HG02938 (cell line): ENCODE results near the gene PEX13.

ENCODE experiments used
- ATAC-seq: cut with Tn5 transposase; IDR thresholded peaks from one replicate; pipeline ENCODE4 v1.9.1; 2021; ENCODE audit warnings: mild to moderate bottlenecking, moderate library complexity; ENCODE audit not compliant: unreplicated experiment

Gene PEX13

DNA sequence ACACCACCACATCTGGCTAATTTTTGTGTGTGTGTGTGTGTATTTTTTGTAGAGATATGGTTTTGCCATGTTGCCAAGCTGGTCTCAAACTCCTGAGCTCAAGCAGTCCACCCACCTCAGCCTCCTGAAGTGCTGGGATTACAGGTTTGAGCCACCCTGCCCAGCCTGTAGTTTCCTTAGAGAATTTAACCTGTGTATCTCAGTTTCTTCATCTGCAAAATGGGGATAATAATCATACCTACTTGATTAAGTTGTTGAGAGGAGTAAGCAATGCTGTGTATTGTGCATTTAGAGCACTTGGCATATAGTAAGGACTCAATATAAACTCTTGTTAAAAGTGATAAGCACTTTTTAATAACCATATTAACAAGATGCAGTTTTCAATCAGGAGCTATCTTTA is 41.9 kb downstream of the PEX13 start:
- ATAC-seq, result no peak

DNA sequence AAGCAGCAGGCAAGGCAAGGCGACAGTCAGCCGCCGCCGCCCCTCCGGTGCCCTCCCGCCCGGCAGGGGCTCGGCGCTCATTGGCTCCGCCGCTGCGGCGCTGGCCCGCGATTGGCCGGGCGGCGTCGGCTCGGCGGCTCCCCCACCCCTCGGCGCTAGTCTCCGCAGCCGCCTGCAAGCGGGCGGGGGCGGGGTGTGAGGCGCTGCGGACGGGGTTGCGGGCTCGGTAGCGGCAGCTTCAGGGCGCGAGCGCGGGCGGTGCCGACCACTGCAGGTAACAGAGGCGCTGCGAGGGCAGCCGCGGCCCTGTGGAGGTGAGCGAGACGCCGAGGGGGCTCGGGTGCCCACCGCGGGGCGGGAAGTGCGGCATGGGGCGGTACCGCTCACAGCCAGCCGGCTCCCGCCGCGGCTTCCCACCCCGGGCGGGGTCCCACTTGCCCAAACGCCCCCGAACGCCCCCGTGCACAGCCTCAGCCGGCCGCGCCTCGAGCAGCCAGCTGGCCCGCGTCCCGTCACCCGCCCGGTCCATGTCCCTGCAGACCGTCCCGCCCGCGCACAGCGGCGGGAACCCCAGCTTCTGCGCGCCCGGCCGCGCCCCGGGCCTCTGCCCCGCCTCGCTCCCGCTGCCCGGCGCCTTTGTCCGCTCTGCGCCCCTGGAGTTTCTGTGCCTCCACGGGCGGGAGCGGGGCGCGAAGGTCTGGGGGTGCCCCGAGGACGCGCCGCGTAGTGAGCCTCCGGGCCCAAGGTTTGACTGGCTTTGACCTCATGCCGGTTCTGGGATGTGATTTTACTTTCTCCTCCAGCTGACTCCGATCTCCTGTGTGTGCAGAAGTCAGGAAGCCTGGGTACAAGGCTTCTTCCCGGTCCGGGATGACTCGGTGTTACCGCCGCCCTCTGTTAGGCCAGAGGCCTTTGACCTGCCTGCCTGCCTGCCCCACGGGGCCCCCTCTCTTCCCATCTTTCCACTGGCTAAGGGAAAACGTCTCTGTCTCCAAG is 48.5 kb downstream of the PEX13 start, which contains the start of gene SANBR:
TSS of gene SANBR (plus strand) at position 158 of the 996 bp plus-strand sequence. CDS start 4,480 bp downstream, outside the sequence.
- peak; percentile 91 for ATAC-seq

DNA sequence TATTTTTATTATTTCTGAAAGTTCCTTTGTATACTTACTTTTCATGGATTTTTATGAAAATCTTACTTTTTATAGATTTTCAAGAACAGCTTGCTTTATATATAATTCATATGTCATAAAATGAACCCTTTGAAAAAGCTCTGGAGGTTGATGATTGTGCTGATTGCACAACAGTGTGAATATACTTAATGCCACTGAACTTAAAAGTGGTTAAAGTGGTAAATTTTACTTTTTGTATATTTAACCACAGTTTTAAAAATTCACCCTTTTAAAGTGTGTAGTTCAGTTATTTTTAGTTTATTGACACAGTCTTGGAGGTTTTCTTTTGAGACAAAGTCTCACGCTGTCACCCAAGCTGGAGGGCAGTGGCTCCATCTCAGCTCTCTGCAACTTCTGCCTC is 56.6 kb downstream of the PEX13 start:
- no peak for ATAC-seq

DNA sequence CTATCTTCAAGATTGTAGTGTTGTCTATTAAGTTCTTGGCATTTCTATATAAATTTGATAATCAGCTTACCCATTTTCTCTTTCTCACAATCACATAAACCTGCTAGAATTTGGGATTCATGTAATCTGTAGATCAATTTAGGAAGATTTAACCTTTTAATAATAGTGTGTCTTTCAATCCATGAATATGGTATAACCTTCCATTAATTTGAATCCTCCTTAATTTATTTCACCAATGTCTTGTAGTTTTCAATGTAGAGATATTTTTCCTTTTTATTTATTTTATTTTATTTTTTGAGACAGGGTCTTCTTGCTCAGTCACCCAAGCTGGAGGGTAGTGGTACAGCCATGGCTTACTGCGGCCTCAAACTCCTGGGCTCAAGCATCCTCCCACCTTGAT is 68.4 kb downstream of the PEX13 start:
- ATAC-seq, result no peak

DNA sequence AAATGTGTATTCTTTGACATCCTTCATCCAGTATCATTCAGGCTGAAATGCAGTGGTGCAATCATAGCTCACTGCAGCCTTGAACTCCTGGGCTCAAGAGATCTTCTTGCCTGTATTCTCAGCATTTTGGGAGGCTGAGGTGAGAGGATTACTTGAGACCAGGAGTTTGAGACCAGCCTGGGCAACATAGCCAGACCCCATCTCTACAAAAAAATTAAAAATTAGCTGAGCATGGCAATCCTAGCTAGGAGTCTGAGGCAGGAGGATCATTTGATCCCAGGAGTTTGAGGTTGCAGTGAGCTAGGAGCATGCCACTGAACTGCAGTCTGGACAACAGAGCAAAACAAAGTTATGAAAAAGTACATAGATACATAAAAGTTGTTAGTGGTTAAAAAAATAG is 72.3 kb downstream of the PEX13 start:
- no peak for ATAC-seq

DNA sequence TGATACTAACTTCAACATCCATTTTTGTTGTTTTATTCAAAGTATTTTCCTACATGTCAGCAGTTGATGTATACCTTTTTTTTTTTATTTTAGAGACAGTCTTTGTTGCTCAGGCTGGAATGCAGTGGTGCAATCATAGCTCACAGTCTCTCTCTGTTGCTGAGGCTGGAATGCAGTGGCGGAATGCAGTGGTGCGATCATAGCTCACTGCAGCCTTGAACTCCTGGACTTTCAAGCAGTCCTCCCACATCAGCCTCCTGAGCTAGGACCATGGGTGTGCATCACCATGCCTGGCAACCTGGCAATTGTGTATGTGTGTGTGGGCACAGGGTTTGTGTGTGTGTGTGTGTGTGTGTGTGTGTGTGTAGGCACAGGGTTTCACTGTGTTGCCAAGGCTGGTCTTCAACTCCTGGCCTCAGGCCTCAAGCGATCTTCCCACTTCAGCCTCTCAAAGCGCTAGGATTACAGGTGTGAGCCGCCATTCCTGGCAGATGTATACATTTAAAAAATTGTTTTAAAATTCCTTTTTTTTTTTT is 72.9 kb downstream of the PEX13 start:
- ATAC-seq, result no peak

DNA sequence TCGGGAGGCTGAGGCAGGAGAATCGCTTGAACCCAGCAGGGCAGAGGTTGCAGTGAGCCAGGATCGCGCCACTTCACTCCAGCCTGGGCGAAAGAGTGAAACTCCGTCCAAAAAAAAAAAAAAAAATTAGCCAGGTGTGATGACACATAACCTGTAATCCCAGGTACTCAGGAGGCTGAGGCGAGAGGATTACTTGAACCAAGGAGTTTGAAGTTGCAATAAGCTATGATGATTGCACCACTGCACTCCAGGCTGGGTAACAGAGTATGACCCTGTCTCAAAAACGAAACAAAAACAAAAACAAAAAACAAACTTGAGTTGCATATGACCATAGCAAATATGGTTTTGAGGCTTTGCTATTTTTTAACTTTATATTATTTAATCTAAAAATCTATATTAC is 74.0 kb downstream of the PEX13 start:
- no peak for ATAC-seq

DNA sequence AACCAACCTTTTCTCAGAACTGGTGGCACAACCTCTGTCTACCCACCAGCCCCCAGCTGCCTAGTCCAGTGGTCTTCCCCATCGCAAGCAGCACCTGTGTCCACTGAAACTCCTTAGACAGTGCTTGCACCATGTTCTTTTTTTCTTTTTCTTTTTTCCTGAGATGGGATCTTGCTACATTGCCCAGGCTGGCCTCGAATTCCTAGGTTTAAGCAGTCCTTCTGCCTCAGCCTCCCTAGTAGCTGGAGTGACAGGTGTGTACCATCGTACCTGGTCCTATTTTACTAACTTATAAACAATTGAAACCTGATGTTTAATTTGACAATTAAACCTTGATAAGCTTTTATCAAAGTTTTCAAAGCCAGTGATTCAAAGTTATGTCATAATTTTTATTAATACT is 78.9 kb downstream of the PEX13 start:
- no peak for ATAC-seq

DNA sequence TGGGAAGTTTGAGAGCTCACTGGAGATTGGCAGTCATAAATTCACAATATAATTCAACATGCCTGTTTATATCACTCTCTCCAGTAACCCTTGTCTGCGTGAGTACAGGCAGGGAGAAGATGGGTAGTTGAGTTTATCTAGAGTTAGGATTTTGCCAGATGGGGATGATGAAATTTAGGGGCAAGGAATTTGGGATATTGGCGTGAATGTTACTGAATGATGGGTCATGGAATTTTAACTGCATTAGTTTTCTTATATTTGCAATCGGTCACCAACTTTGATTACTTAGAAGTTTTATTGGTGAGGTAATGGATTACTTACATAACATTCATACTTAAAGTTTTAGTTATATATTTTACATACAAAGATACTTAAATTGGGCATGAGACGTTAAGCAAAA is 83.3 kb downstream of the PEX13 start:
- ATAC-seq, result no peak
